ENCODE data around the gene CLEC16A. TPM values are rescaled to one million over a fixed set of nuclear protein-coding genes. Genes with fewer than 3 reads are reported as not detected.

Gene CLEC16A, protein sequence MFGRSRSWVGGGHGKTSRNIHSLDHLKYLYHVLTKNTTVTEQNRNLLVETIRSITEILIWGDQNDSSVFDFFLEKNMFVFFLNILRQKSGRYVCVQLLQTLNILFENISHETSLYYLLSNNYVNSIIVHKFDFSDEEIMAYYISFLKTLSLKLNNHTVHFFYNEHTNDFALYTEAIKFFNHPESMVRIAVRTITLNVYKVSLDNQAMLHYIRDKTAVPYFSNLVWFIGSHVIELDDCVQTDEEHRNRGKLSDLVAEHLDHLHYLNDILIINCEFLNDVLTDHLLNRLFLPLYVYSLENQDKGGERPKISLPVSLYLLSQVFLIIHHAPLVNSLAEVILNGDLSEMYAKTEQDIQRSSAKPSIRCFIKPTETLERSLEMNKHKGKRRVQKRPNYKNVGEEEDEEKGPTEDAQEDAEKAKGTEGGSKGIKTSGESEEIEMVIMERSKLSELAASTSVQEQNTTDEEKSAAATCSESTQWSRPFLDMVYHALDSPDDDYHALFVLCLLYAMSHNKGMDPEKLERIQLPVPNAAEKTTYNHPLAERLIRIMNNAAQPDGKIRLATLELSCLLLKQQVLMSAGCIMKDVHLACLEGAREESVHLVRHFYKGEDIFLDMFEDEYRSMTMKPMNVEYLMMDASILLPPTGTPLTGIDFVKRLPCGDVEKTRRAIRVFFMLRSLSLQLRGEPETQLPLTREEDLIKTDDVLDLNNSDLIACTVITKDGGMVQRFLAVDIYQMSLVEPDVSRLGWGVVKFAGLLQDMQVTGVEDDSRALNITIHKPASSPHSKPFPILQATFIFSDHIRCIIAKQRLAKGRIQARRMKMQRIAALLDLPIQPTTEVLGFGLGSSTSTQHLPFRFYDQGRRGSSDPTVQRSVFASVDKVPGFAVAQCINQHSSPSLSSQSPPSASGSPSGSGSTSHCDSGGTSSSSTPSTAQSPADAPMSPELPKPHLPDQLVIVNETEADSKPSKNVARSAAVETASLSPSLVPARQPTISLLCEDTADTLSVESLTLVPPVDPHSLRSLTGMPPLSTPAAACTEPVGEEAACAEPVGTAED
- total RNA-seq = 10 to 100 TPM; 28.2 to 38.2 (median 34.0) TPM
- 10 to 100 TPM; 14.7 to 25.6 TPM for polyA plus RNA-seq
- total RNA-seq = 59.6 reads per million, percentile 75 among the genes with 10 or more reads in this experiment

DNA sequence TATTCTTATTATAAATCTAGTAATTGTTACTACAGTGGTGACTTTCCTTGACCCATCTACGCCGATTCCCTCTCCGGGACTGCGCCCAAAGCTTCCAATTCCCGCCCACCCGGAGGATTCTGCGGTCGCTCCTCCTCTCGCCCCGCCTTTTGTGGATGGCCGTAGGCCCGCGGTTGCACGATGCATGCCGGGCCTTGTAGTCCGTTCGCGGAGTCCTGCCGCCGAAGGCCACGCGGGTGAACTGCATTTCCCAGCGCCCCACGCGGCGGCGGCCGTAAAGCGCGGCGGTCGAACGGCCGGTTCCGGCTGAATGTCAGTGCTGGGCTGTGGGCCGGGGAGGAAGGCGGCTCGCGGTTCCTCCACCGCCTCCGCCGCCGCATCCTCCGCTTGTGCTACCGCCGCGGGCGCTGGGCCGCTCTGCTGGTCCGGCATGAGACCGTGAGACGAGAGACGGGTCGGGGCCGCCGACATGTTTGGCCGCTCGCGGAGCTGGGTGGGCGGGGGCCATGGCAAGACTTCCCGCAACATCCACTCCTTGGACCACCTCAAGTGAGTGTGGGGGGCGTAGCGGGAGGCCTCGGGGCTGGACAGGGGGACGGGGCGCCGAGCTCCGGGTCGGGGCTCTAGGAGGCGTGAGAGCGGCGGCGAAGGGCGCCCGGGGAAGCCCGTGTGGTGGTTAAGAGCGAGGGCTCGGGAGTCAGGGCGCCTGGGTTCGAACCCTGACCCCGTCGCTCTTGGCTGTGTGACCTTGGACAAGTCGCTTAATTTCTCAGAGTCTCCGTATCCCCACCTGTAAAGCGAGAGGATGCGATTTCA, at the start of gene CLEC16A:
Gene CLEC16A (plus strand): TSS at position 316 of the 816 bp plus-strand sequence. CDS start 154 bp downstream, at position 470.
- DNase-seq = peak; percentile 92 to 97 (median 94)
- CTCF ChIA-PET = no interaction called here
- Mint-ChIP-seq H3K27ac (peak within 1 kb of the TSS; percentile 41 to 92 (median 81)), H3K4me3 (peak within 1 kb of the TSS; percentile 83 to 96 (median 92)), H3K36me3 (peaks cover 0 to 8% (median 0%) of the 10 kb centered on the region in 5 donors), H3K27me3 (no peaks in the 10 kb centered on the region), H3K4me1 (peaks cover 43 to 85% (median 70%) of the 10 kb centered on the region in 7 donors), H3K9me3 (no peaks in the 10 kb centered on the region)
- Histone ChIP-seq H3K36me3 (ENCODE audit: control insufficient read depth in 2 of 3, insufficient read depth in 3 of 3, low read length in 3 of 3) (peaks cover 0 to 5% (median 0%) of the 10 kb centered on the region in 3 experiments), H3K4me3 (ENCODE audit: low read length) (peak within 1 kb of the TSS; percentile 82), H3K9me3 (ENCODE audit: control insufficient read depth in 2 of 3, low read length in 3 of 3) (no peaks in the 10 kb centered on the region), H3K4me1 (ENCODE audit: control insufficient read depth in 2 of 2, insufficient read depth in 2 of 2, low read length in 2 of 2) (peaks cover 34 to 53% of the 10 kb centered on the region in 2 donors), H3K27me3 (ENCODE audit: control insufficient read depth in 2 of 2, insufficient read depth in 2 of 2, low read length in 2 of 2) (no peaks in the 10 kb centered on the region), H3K27ac (ENCODE audit: low read depth, low read length) (peak within 1 kb of the TSS; percentile 88)
- ATAC-seq = peak; percentile 86
- POLR2A ChIA-PET = interaction anchor here (0.5 to 2.4 kb wide), 13 partner anchors 11 to 1853 kb away, joined by 3 to 9 read pairs (median 3); partner anchors contain the start of genes HAPSTR1 and SOCS1
- intact Hi-C loops (cut with micrococcal nuclease) = loop anchor here (1.0 to 10.0 kb wide), 15 partner anchors 20 to 1982 kb away; partner anchors contain the start of genes TXNDC11 (in 2 of the 2), ZC3H7A (in 2 of the 2), ATF7IP2 (in 1 of the 2) and CPPED1 (in 1 of the 2)

DNA sequence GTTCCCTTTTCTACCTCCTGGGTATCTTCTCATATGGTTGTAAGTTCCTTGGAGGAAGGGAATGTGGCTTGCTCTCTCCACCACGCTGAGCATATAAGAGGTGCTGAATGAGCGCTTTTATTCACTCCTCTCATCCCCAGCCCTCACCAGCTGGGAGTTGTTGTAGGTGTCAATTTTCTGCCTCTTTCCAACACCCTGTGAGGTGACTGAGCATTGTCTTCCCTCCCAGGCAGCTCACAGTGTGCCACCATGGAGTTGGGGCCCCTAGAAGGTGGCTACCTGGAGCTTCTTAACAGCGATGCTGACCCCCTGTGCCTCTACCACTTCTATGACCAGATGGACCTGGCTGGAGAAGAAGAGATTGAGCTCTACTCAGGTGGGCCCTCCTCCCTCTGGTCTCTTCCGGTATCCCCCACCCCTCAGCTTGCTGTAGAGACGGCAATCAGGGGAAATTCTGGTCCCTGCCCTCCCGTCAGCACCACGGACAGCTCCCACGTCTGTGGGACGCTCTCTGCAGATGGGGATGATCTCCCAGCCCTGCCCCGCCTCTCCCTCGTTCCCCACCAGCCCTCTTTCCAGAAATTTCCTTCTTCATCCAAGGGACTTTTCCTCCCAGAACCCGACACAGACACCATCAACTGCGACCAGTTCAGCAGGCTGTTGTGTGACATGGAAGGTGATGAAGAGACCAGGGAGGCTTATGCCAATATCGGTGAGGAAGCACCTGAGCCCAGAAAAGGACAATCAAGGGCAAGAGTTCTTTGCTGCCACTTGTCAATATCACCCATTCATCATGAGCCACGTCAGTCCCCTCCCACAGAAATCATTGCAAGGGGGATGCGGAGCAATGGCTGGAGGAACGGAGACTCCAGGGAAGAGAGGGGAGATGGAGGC, 49.1 kb upstream of the CLEC16A start:
- no peak overlapping the region for H3K27ac Mint-ChIP-seq
- Histone ChIP-seq H3K27ac (ENCODE audit: low read depth, low read length) (no peak overlapping the region), H3K27me3 (ENCODE audit: control insufficient read depth in 2 of 2, insufficient read depth in 2 of 2, low read length in 2 of 2) (no peaks in the 10 kb centered on the region), H3K4me1 (ENCODE audit: control insufficient read depth in 2 of 2, insufficient read depth in 2 of 2, low read length in 2 of 2) (no peaks in the 10 kb centered on the region), H3K9me3 (ENCODE audit: control insufficient read depth in 2 of 3, low read length in 3 of 3) (no peaks in the 10 kb centered on the region), H3K4me3 (ENCODE audit: low read length) (no peak overlapping the region), H3K36me3 (ENCODE audit: control insufficient read depth in 2 of 3, insufficient read depth in 3 of 3, low read length in 3 of 3) (no peaks in the 10 kb centered on the region)
- peaks cover 0 to 13% (median 0%) of the 10 kb centered on the region in 7 donors for H3K4me1 Mint-ChIP-seq
- DNase-seq = peak in 4 of 9 donors; percentile 11 to 57 (median 20)
- H3K9me3 Mint-ChIP-seq = peaks cover 0 to 2% (median 0%) of the 10 kb centered on the region in 11 donors
- no peak for ATAC-seq
- intact Hi-C loops (cut with micrococcal nuclease) = no loop called here
- H3K4me3 Mint-ChIP-seq = no peak overlapping the region
- ChIA-PET CTCF (no interaction called here), POLR2A (no interaction called here)
- H3K36me3 Mint-ChIP-seq = peaks cover 0 to 26% (median 4%) of the 10 kb centered on the region in 5 donors
- peaks cover 0 to 48% (median 5%) of the 10 kb centered on the region in 5 donors for H3K27me3 Mint-ChIP-seq

DNA sequence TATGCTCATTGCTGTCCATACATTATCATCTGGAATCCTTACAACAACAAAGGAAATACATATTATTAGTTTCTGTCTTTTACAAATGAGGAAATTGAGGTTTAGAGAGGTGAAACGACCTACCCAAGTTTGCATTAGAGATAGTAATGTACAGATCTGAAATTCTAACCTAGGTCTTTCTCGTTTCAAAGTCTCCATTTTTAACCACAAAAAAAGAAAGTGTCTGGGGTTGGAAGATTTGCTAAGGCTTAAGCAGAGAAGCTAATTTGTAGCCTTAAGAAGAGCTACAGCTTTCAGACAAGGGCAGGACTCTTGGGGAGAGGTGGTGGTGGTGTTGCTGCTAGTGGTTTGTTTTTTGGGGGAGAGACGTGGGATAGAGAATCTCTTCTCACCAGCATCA, 48.2 kb upstream of the CLEC16A start:
- Mint-ChIP-seq H3K27ac (no peak overlapping the region), H3K36me3 (peaks cover 0 to 31% (median 4%) of the 10 kb centered on the region in 5 donors), H3K4me3 (no peak overlapping the region), H3K4me1 (peaks cover 0 to 12% (median 0%) of the 10 kb centered on the region in 7 donors), H3K27me3 (peaks cover 0 to 41% (median 5%) of the 10 kb centered on the region in 5 donors), H3K9me3 (peaks cover 0 to 2% (median 0%) of the 10 kb centered on the region in 11 donors)
- DNase-seq (no peak), ATAC-seq (no peak)
- CTCF ChIA-PET = no interaction called here
- H3K4me1 ChIP-seq (ENCODE audit: control insufficient read depth in 2 of 2, insufficient read depth in 2 of 2, low read length in 2 of 2) = no peaks in the 10 kb centered on the region
- H3K4me3 ChIP-seq (ENCODE audit: low read length) = no peak overlapping the region
- POLR2A ChIA-PET = no interaction called here
- intact Hi-C loops (cut with micrococcal nuclease) = no loop called here
- H3K27ac ChIP-seq (ENCODE audit: low read depth, low read length) = no peak overlapping the region
- no peaks in the 10 kb centered on the region for H3K9me3 ChIP-seq (ENCODE audit: control insufficient read depth in 2 of 3, low read length in 3 of 3)
- H3K36me3 ChIP-seq (ENCODE audit: control insufficient read depth in 2 of 3, insufficient read depth in 3 of 3, low read length in 3 of 3) = no peaks in the 10 kb centered on the region
- no peaks in the 10 kb centered on the region for H3K27me3 ChIP-seq (ENCODE audit: control insufficient read depth in 2 of 2, insufficient read depth in 2 of 2, low read length in 2 of 2)

DNA sequence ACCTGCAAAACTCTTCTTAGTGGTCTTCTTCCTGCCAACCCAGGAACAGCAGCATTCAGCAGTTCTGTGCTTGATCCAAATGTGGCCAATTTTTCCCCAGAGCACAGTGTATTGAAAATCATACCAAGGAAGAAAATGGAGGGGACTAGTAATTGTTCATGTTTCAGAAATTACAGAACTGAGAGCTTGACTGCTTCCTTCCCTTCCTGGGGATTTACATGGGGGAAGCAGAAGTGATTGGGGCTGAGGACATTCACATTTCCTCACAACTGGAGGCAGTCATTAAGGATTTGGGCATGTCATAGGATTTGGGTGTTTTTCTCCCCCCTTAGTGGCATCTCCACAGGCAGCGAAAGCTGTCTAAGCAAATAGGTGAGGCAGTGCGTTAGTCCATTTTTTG, 47.6 kb upstream of the CLEC16A start:
- peaks cover 0 to 4% (median 0%) of the 10 kb centered on the region in 11 donors for H3K9me3 Mint-ChIP-seq
- ChIA-PET POLR2A (no interaction called here), CTCF (no interaction called here)
- H3K4me3 Mint-ChIP-seq = no peak overlapping the region
- no peak overlapping the region for H3K4me3 ChIP-seq (ENCODE audit: low read length)
- DNase-seq (no peak), ATAC-seq (peak; percentile 52)
- H3K9me3 ChIP-seq (ENCODE audit: control insufficient read depth in 2 of 3, low read length in 3 of 3) = no peaks in the 10 kb centered on the region
- intact Hi-C loops (cut with micrococcal nuclease) = no loop called here
- H3K27ac ChIP-seq (ENCODE audit: low read depth, low read length) = no peak overlapping the region
- peaks cover 0 to 31% (median 4%) of the 10 kb centered on the region in 5 donors for H3K36me3 Mint-ChIP-seq
- H3K27me3 ChIP-seq (ENCODE audit: control insufficient read depth in 2 of 2, insufficient read depth in 2 of 2, low read length in 2 of 2) = no peaks in the 10 kb centered on the region
- no peaks in the 10 kb centered on the region for H3K36me3 ChIP-seq (ENCODE audit: control insufficient read depth in 2 of 3, insufficient read depth in 3 of 3, low read length in 3 of 3)
- H3K27me3 Mint-ChIP-seq = peaks cover 0 to 41% (median under 1%) of the 10 kb centered on the region in 5 donors
- no peaks in the 10 kb centered on the region for H3K4me1 ChIP-seq (ENCODE audit: control insufficient read depth in 2 of 2, insufficient read depth in 2 of 2, low read length in 2 of 2)
- H3K4me1 Mint-ChIP-seq = peaks cover 0 to 12% (median 0%) of the 10 kb centered on the region in 7 donors
- no peak overlapping the region for H3K27ac Mint-ChIP-seq

DNA sequence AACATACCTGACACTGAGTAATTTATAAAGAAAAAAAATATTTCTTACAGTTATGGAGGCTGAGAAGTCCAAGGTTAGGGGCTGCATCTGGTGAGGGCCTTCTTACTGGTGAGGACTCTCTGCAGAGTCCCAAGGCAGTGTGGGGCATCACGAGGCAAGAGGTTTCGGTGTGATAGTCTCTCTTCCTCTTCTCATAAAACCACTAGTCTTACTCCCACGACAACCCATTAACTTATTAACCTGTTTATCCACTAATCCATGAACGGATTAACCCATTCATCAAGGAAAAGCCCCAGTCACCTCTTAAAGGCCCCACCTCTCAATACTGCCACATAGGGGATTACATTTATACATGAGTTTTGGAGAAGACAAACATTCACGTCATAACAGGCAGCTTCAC, 47.2 kb upstream of the CLEC16A start:
- H3K27me3 Mint-ChIP-seq = peaks cover 0 to 41% (median 0%) of the 10 kb centered on the region in 5 donors
- DNase-seq (no peak), ATAC-seq (no peak)
- Histone ChIP-seq H3K9me3 (ENCODE audit: control insufficient read depth in 2 of 3, low read length in 3 of 3) (no peaks in the 10 kb centered on the region), H3K4me1 (ENCODE audit: control insufficient read depth in 2 of 2, insufficient read depth in 2 of 2, low read length in 2 of 2) (no peaks in the 10 kb centered on the region), H3K27ac (ENCODE audit: low read depth, low read length) (no peak overlapping the region), H3K36me3 (ENCODE audit: control insufficient read depth in 2 of 3, insufficient read depth in 3 of 3, low read length in 3 of 3) (no peaks in the 10 kb centered on the region), H3K27me3 (ENCODE audit: control insufficient read depth in 2 of 2, insufficient read depth in 2 of 2, low read length in 2 of 2) (no peaks in the 10 kb centered on the region), H3K4me3 (ENCODE audit: low read length) (no peak overlapping the region)
- H3K4me3 Mint-ChIP-seq = no peak overlapping the region
- ChIA-PET POLR2A (no interaction called here), CTCF (no interaction called here)
- H3K27ac Mint-ChIP-seq = no peak overlapping the region
- H3K36me3 Mint-ChIP-seq = peaks cover 0 to 32% (median 4%) of the 10 kb centered on the region in 5 donors
- H3K9me3 Mint-ChIP-seq = peaks cover 0 to 4% (median 0%) of the 10 kb centered on the region in 11 donors
- intact Hi-C loops (cut with micrococcal nuclease) = no loop called here
- H3K4me1 Mint-ChIP-seq = peaks cover 0 to 12% (median 0%) of the 10 kb centered on the region in 7 donors
